Metanephros (tissue), 1 donor: ENCODE data around the gene DCAF10. TPM values are rescaled to one million over a fixed set of nuclear protein-coding genes. Genes with fewer than 3 reads are reported as not detected.

Source experiments
- total RNA-seq: library from RNA; depleted of rRNA; stranded (reverse); fragments of >200 nt; gene quantifications from one replicate; pipeline ENCODE4 v1.2.3, GENCODE V29; 2014

Gene DCAF10
- 29.8 TPM for total RNA-seq

GRCh38 chr9:37800631-37801286 lies at the start of gene DCAF10:
DCAF10 (plus strand) TSS chr9:37800797; CDS start chr9:37800867, 70 bp downstream.

DNA sequence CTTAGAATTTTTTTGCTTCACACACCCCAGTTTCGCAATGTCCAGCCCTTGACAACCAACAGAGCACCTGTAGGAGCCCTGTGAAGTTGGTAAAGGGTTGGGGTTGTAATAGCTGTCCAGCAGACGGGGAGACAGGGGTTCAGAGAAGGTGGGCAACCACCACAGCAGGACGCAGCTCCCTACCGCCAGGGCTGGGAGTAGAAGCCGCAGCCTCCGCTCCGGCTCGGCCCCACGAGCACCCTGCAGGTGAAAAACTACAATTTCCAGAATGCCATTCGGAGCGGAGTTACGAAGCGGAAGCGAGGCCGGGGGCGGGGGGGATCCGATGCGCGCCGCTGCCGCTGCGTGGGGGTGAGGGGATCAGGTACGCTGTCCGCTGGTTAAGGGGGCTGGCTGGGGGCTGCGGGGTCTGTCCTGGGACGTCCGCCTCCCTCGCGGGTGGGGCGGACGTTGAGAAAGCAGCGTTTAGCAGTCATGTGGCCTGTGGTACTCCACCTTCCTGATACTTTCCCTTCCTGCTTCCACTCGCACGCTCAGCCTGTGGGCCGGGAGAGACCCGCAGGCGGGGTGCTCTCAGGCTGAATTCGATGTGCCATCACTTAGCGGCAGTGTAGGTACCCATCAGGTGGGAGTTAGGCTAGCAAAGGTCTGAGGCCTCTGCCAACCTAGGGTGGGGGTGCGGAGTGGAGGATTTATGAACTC lies 47.0 kb upstream of the DCAF10 start, which contains the start of gene TRMT10B:
Gene TRMT10B (plus strand): TSS at position 317 of the 702 bp plus-strand sequence. CDS start 8,127 bp downstream, outside the sequence.

DNA sequence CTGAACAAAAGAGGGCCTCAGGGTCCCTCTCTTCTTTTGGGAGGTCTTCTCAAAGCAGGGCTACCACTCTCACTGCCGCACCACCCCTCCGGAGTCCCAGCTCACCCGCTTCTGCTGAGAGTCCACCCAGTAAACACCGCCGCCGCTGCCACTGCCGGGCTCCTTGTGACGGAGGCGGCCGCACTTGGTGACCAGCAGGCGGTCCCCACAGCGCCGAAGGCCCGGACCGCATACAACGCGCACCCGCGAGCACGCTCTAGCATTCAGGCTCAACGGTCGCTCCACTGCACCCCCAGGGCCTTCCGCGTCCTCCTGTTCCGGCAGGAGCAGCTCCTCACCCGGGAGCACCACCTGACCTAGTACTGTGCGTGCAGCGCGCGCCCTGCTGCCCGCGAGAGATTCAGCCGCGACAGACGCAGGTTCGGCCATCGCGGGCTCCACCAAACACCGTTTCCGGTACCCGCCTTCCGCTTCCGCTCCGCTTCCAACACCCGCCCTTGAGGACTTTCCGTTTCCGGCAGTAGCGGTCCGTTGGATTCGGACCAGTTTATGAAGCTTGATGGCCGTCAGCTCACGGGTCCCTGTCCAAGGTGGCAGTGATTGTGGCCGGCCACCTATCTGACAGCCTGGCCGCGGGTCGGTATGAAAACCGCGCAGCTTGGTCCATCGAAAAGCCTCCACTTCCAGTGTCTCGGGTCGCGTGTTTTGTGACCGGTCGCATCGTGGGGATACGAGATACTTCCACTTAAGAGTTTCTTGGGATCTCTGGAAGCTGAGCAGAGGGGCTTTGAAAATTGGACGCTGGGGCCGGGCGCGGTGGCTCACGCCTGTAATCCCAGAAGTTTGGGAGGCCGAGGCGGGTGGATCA lies 15.7 kb upstream of the DCAF10 start, which contains the start of gene EXOSC3:
Gene EXOSC3 (minus strand): TSS at position 449 of the 868 bp plus-strand sequence. CDS start 20 bp downstream, at position 429.

GRCh38 chr9:37903647-37904444 lies 103.2 kb downstream of the DCAF10 start, which contains the start of gene SLC25A51:
SLC25A51 (minus strand) TSS chr9:37904127; CDS start chr9:37888550, 15,577 bp downstream.

Other genes with a start within 250 kb of the DCAF10 start
- 15.2 TPM for gene FBXO10, start 224.4 kb upstream of the DCAF10 start, total RNA-seq
- gene TOMM5, start 208.2 kb upstream of the DCAF10 start, total RNA-seq, result 63.1 TPM
- gene FRMPD1, start 149.8 kb upstream of the DCAF10 start, total RNA-seq, result 2.1 TPM
- gene TRMT10B, start 47.0 kb upstream of the DCAF10 start, total RNA-seq, result 6.8 TPM
- gene EXOSC3, start 15.7 kb upstream of the DCAF10 start, total RNA-seq, result 33.7 TPM
- gene SLC25A51, start 103.3 kb downstream of the DCAF10 start, total RNA-seq, result 34.2 TPM